Measurements from ENCODE around the gene RAB31.

GRCh38 chr18:9868857-9869714 lies 161.0 kb downstream of the RAB31 start:
- TF ChIP-seq CTCF (IDR thresholded peaks at IDR 0.05), result no peak
- TF ChIP-seq POLR2A (IDR thresholded peaks at IDR 0.05), result no peak
- no peak for TF ChIP-seq EP300 (IDR thresholded peaks at IDR 0.05)

All from tibial nerve (tissue), 4 donors.